GM23338 (cell line): ENCODE results near the gene HDAC10. TPM values are rescaled to one million over a fixed set of nuclear protein-coding genes. Genes with fewer than 3 reads are reported as not detected.

Source experiments
- ATAC-seq: fragments of 200-7000 bp; cut with Tn5 transposase; 3 replicates; pipeline ENCODE4 v1.9.1; 2020
- DNase-seq: peaks from one replicate; pipeline ENCODE4 v3.0.0-alpha.2; 2015; ENCODE audit warnings: low spot score
- H2AFZ ChIP-seq: fragments of 200-600 bp; sonication (generic); 2 replicates; pipeline ENCODE4 v1.8.0; 2016; ENCODE audit warnings: antibody characterized with exemption, mild to moderate bottlenecking, moderate library complexity
- H3F3A ChIP-seq: fragments of 200-600 bp; sonication (generic); replicated peaks from 2 replicates; pipeline ENCODE4 v1.8.0; 2017; ENCODE audit warnings: antibody characterized with exemption, mixed run types, low read depth
- H3K27ac ChIP-seq: fragments of 200-600 bp; sonication (generic); 2 replicates; pipeline ENCODE4 v1.6.1; 2016; ENCODE audit warnings: low read depth
- H3K27me3 ChIP-seq: fragments of 200-600 bp; sonication (generic); 2 replicates; pipeline ENCODE4 v1.8.0; 2016; ENCODE audit warnings: mild to moderate bottlenecking, mixed run types, moderate library complexity; ENCODE audit not compliant: insufficient read depth
- H3K36me3 ChIP-seq: fragments of 200-600 bp; sonication (generic); 2 replicates; pipeline ENCODE4 v1.8.0; 2016; ENCODE audit warnings: mild to moderate bottlenecking; ENCODE audit not compliant: insufficient read depth
- H3K4me1 ChIP-seq: fragments of 200-600 bp; sonication (generic); 2 replicates; pipeline ENCODE4 v1.8.0; 2016; ENCODE audit warnings: mild to moderate bottlenecking, moderate library complexity; ENCODE audit not compliant: insufficient read depth
- H3K4me2 ChIP-seq: fragments of 200-600 bp; sonication (generic); 2 replicates; pipeline ENCODE4 v1.7.1; 2017; ENCODE audit warnings: mixed run types
- H3K4me3 ChIP-seq: fragments of 200-600 bp; sonication (generic); 2 replicates; pipeline ENCODE4 v1.6.1; 2016; ENCODE audit warnings: mixed run types
- H3K79me2 ChIP-seq: fragments of 200-600 bp; sonication (generic); replicated peaks from 2 replicates; pipeline ENCODE4 v1.8.0; 2017; ENCODE audit warnings: mild to moderate bottlenecking; ENCODE audit not compliant: insufficient read depth
- H3K9me2 ChIP-seq: fragments of 200-600 bp; sonication (generic); 2 replicates; pipeline ENCODE4 v1.8.0; 2017; ENCODE audit not compliant: insufficient read depth
- H4K20me1 ChIP-seq: fragments of 200-600 bp; sonication (generic); replicated peaks from 2 replicates; pipeline ENCODE4 v1.8.0; 2017; ENCODE audit warnings: mild to moderate bottlenecking; ENCODE audit not compliant: insufficient read depth
- H3K27ac Mint-ChIP-seq: 2 replicates; pipeline ENCODE4 v1.8.0; 2020; ENCODE audit warnings: inconsistent platforms, mild to moderate bottlenecking, moderate library complexity, mixed read lengths
- H3K27me3 Mint-ChIP-seq: 3 replicates; pipeline ENCODE4 v1.8.0; 2022; ENCODE audit warnings: low read depth, mild to moderate bottlenecking, moderate library complexity, mixed read lengths, inconsistent platforms; ENCODE audit not compliant: insufficient read depth, poor library complexity
- H3K36me3 Mint-ChIP-seq: 3 replicates; pipeline ENCODE4 v1.8.0; 2021; ENCODE audit warnings: low read depth, mild to moderate bottlenecking, inconsistent platforms, moderate library complexity, mixed read lengths
- H3K4me1 Mint-ChIP-seq: 3 replicates; pipeline ENCODE4 v1.8.0; 2020; ENCODE audit warnings: mild to moderate bottlenecking, inconsistent platforms, mixed read lengths
- H3K4me3 Mint-ChIP-seq: 3 replicates; pipeline ENCODE4 v1.8.0; 2021; ENCODE audit warnings: moderate library complexity, mild to moderate bottlenecking, inconsistent platforms, mixed read lengths
- H3K9me3 Mint-ChIP-seq: 3 replicates; pipeline ENCODE4 v1.8.0; 2020; ENCODE audit warnings: moderate library complexity, mild to moderate bottlenecking, inconsistent platforms, mixed read lengths
- EZH2 ChIP-seq: fragments of 200-600 bp; sonication (generic); IDR thresholded peaks from one replicate; pipeline ENCODE4 v1.8.0; 2017; ENCODE audit warnings: antibody characterized with exemption, mild to moderate bottlenecking, low read depth; ENCODE audit not compliant: unreplicated experiment
- EZH2phosphoT487 ChIP-seq: fragments of 200-600 bp; sonication (generic); IDR thresholded peaks from one replicate; pipeline ENCODE4 v1.8.1; 2018; ENCODE audit warnings: antibody characterized with exemption; ENCODE audit not compliant: unreplicated experiment
- JUNB ChIP-seq: IDR thresholded peaks from one replicate; pipeline ENCODE4 v1.6.1; 2016; ENCODE audit warnings: antibody characterized with exemption; ENCODE audit not compliant: unreplicated experiment
- NANOG ChIP-seq: IDR thresholded peaks from 2 replicates; pipeline ENCODE4 v1.6.1; 2016; ENCODE audit warnings: antibody characterized with exemption, borderline replicate concordance
- POLR2AphosphoS5 ChIP-seq: IDR thresholded peaks from 2 replicates; pipeline ENCODE4 v1.6.1; 2016; ENCODE audit warnings: antibody characterized with exemption, low read depth
- ZNF114 ChIP-seq: fragments of 250-450 bp; sonication (Bioruptor Pico); IDR thresholded peaks from 2 replicates; pipeline ENCODE4 v1.5.0; 2020; ENCODE audit warnings: mild to moderate bottlenecking, moderate library complexity
- ZNF331 ChIP-seq: fragments of 250-450 bp; sonication (Bioruptor Pico); IDR thresholded peaks from 2 replicates; pipeline ENCODE4 v1.5.0; 2020; ENCODE audit warnings: low read depth, mild to moderate bottlenecking, moderate library complexity
- polyA plus RNA-seq: library from polyadenylated mRNA; unstranded; fragments of >200 nt; fragmentation: Nextera tagmentation; extraction: Ambion mirVana; gene quantifications from 2 replicates; pipeline ENCODE4 v1.2.1, GENCODE V29; 2016
- total RNA-seq: library from RNA; depleted of rRNA; stranded (reverse); fragments of >200 nt; shearing (Covaris generic); gene quantifications from 2 replicates; pipeline ENCODE4 v1.2.3, GENCODE V29; 2014
- TF ChIP-seq, protein P1 (sequence below): IDR thresholded peaks from one replicate; pipeline ENCODE4 v1.6.1; 2018; ENCODE audit warnings: antibody characterized with exemption; ENCODE audit not compliant: unreplicated experiment
- TF ChIP-seq, protein P2 (sequence below): IDR thresholded peaks from 2 replicates; pipeline ENCODE4 v1.6.1; 2016; ENCODE audit warnings: antibody characterized with exemption
- TF ChIP-seq, protein P3 (sequence below), 2 experiments: fragments of 200-600 bp in 1 of 2; sonication (generic) in 1 of 2; conservative IDR thresholded peaks; 2 replicates each; pipeline versions ENCODE4 v1.5.1 to v1.6.1; 2016 to 2017; ENCODE audit warnings: antibody characterized with exemption in 2 of 2, low read depth in 2 of 2, mild to moderate bottlenecking in 2 of 2, moderate library complexity in 1 of 2
- TF ChIP-seq, protein P4 (sequence below): fragments of 250-450 bp; sonication (Bioruptor Pico); IDR thresholded peaks from 2 replicates; pipeline ENCODE4 v1.5.0; 2020; ENCODE audit warnings: mild to moderate bottlenecking, moderate library complexity

The HDAC10 gene
- total and polyA plus RNA-seq, 2 experiments from 2014 or later: 4.1 to 41.9 TPM

DNA sequence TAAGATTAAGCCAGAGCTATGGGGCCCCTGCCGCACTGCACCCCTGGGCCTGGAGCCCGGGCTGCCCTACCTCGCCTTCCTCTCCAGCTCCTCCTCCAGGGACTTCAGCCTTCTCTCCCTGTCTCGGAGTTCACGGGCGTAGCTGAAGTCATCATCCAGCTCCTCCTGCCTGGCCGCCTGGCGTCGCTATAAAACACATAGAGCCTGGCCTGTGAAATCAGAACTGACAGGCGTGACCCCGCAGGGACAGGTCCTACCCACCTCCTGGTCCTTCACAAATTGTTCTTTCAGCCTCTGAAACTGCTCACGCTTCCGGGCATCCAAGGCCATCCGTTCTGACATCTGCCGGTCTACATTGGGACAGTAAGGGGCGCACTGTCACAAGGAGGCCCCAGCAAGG is 27.0 kb downstream of the HDAC10 start (continued):
- TF ChIP-seq, protein P1, sequence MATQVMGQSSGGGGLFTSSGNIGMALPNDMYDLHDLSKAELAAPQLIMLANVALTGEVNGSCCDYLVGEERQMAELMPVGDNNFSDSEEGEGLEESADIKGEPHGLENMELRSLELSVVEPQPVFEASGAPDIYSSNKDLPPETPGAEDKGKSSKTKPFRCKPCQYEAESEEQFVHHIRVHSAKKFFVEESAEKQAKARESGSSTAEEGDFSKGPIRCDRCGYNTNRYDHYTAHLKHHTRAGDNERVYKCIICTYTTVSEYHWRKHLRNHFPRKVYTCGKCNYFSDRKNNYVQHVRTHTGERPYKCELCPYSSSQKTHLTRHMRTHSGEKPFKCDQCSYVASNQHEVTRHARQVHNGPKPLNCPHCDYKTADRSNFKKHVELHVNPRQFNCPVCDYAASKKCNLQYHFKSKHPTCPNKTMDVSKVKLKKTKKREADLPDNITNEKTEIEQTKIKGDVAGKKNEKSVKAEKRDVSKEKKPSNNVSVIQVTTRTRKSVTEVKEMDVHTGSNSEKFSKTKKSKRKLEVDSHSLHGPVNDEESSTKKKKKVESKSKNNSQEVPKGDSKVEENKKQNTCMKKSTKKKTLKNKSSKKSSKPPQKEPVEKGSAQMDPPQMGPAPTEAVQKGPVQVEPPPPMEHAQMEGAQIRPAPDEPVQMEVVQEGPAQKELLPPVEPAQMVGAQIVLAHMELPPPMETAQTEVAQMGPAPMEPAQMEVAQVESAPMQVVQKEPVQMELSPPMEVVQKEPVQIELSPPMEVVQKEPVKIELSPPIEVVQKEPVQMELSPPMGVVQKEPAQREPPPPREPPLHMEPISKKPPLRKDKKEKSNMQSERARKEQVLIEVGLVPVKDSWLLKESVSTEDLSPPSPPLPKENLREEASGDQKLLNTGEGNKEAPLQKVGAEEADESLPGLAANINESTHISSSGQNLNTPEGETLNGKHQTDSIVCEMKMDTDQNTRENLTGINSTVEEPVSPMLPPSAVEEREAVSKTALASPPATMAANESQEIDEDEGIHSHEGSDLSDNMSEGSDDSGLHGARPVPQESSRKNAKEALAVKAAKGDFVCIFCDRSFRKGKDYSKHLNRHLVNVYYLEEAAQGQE: no peak
- no peak for TF ChIP-seq EZH2phosphoT487
- TF ChIP-seq ZNF331: no peak
- TF ChIP-seq, protein P2, sequence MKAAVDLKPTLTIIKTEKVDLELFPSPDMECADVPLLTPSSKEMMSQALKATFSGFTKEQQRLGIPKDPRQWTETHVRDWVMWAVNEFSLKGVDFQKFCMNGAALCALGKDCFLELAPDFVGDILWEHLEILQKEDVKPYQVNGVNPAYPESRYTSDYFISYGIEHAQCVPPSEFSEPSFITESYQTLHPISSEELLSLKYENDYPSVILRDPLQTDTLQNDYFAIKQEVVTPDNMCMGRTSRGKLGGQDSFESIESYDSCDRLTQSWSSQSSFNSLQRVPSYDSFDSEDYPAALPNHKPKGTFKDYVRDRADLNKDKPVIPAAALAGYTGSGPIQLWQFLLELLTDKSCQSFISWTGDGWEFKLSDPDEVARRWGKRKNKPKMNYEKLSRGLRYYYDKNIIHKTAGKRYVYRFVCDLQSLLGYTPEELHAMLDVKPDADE: no peak
- TF ChIP-seq NANOG: no peak

DNA sequence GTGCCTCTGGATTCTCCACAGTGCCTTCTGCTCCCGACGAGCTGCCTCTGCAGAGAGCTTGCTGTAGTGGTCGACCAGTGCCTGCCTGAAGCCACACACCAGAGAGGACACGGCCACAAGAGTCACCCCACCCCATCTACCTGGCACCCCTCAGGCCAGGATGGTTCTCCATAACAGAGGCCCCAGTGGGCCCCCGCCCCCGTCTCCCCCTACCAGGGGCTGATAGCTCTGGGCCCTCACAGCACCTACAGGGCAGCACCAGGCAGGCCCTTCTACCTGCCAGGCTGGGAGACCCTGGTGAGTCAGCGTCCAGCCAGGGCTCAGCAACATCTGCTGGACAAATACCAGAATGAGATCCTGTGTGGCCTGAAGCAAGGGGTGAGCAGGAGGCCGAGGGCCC is 28.6 kb downstream of the HDAC10 start:
- Histone ChIP-seq H2AFZ (no peak overlapping the region), H3K79me2 (no peaks in the 10 kb centered on the region), H3F3A (no peaks in the 10 kb centered on the region), H3K9me2 (no peaks in the 10 kb centered on the region), H3K4me1 (no peaks in the 10 kb centered on the region; the same call in 1 of the 2 replicates), H3K4me2 (no peak overlapping the region), H3K36me3 (no peaks in the 10 kb centered on the region), H3K27me3 (no peaks in the 10 kb centered on the region), H4K20me1 (peaks cover 5% of the 10 kb centered on the region; the same call in 1 of the 2 replicates), H3K27ac (no peak overlapping the region), H3K4me3 (no peak overlapping the region)
- peaks cover 2% of the 10 kb centered on the region; the same call in 1 of the 3 replicates for H3K4me1 Mint-ChIP-seq
- DNase-seq (no peak), ATAC-seq (no peak)
- H3K36me3 Mint-ChIP-seq: peaks cover 49% of the 10 kb centered on the region
- H3K9me3 Mint-ChIP-seq: no peaks in the 10 kb centered on the region
- H3K27me3 Mint-ChIP-seq: peaks cover 7% of the 10 kb centered on the region
- no peak overlapping the region for H3K27ac Mint-ChIP-seq
- H3K4me3 Mint-ChIP-seq: no peak overlapping the region
- TF ChIP-seq ZNF114 (CRISPR knock-in tag): no peak
- TF ChIP-seq EZH2phosphoT487: no peak
- TF ChIP-seq, protein P3, sequence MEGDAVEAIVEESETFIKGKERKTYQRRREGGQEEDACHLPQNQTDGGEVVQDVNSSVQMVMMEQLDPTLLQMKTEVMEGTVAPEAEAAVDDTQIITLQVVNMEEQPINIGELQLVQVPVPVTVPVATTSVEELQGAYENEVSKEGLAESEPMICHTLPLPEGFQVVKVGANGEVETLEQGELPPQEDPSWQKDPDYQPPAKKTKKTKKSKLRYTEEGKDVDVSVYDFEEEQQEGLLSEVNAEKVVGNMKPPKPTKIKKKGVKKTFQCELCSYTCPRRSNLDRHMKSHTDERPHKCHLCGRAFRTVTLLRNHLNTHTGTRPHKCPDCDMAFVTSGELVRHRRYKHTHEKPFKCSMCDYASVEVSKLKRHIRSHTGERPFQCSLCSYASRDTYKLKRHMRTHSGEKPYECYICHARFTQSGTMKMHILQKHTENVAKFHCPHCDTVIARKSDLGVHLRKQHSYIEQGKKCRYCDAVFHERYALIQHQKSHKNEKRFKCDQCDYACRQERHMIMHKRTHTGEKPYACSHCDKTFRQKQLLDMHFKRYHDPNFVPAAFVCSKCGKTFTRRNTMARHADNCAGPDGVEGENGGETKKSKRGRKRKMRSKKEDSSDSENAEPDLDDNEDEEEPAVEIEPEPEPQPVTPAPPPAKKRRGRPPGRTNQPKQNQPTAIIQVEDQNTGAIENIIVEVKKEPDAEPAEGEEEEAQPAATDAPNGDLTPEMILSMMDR (conservative IDR thresholded peaks at IDR 0.05; ENCODE audit: low read depth in 2 of 2): no peak
- no peak for TF ChIP-seq JUNB
- TF ChIP-seq EZH2: no peak
- TF ChIP-seq, protein P4, sequence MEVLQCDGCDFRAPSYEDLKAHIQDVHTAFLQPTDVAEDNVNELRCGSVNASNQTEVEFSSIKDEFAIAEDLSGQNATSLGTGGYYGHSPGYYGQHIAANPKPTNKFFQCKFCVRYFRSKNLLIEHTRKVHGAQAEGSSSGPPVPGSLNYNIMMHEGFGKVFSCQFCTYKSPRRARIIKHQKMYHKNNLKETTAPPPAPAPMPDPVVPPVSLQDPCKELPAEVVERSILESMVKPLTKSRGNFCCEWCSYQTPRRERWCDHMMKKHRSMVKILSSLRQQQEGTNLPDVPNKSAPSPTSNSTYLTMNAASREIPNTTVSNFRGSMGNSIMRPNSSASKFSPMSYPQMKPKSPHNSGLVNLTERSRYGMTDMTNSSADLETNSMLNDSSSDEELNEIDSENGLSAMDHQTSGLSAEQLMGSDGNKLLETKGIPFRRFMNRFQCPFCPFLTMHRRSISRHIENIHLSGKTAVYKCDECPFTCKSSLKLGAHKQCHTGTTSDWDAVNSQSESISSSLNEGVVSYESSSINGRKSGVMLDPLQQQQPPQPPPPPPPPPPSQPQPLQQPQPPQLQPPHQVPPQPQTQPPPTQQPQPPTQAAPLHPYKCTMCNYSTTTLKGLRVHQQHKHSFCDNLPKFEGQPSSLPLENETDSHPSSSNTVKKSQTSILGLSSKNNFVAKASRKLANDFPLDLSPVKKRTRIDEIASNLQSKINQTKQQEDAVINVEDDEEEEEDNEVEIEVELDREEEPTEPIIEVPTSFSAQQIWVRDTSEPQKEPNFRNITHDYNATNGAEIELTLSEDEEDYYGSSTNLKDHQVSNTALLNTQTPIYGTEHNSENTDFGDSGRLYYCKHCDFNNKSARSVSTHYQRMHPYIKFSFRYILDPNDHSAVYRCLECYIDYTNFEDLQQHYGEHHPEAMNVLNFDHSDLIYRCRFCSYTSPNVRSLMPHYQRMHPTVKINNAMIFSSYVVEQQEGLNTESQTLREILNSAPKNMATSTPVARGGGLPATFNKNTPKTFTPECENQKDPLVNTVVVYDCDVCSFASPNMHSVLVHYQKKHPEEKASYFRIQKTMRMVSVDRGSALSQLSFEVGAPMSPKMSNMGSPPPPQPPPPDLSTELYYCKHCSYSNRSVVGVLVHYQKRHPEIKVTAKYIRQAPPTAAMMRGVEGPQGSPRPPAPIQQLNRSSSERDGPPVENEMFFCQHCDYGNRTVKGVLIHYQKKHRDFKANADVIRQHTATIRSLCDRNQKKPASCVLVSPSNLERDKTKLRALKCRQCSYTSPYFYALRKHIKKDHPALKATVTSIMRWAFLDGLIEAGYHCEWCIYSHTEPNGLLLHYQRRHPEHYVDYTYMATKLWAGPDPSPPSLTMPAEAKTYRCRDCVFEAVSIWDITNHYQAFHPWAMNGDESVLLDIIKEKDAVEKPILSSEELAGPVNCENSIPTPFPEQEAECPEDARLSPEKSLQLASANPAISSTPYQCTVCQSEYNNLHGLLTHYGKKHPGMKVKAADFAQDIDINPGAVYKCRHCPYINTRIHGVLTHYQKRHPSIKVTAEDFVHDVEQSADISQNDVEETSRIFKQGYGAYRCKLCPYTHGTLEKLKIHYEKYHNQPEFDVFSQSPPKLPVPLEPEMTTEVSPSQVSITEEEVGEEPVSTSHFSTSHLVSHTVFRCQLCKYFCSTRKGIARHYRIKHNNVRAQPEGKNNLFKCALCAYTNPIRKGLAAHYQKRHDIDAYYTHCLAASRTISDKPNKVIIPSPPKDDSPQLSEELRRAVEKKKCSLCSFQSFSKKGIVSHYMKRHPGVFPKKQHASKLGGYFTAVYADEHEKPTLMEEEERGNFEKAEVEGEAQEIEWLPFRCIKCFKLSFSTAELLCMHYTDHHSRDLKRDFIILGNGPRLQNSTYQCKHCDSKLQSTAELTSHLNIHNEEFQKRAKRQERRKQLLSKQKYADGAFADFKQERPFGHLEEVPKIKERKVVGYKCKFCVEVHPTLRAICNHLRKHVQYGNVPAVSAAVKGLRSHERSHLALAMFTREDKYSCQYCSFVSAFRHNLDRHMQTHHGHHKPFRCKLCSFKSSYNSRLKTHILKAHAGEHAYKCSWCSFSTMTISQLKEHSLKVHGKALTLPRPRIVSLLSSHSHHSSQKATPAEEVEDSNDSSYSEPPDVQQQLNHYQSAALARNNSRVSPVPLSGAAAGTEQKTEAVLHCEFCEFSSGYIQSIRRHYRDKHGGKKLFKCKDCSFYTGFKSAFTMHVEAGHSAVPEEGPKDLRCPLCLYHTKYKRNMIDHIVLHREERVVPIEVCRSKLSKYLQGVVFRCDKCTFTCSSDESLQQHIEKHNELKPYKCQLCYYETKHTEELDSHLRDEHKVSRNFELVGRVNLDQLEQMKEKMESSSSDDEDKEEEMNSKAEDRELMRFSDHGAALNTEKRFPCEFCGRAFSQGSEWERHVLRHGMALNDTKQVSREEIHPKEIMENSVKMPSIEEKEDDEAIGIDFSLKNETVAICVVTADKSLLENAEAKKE (CRISPR knock-in tag): no peak
- no peak for TF ChIP-seq POLR2AphosphoS5
